ENCODE measurements around the gene FGD3.

Gene FGD3

GRCh38 chr9:93059715-93060578 lies 112.6 kb downstream of the FGD3 start:
- no peak for TF ChIP-seq POLR2A (IDR thresholded peaks at IDR 0.05; ENCODE audit: low read depth, low read length)
- FAIRE-seq: no peak
- DNase-seq (ENCODE audit: insufficient read length, low spot score): no peak

- no peak for TF ChIP-seq POLR2A (IDR thresholded peaks at IDR 0.05; ENCODE audit: low read depth, low read length)
- peak; percentile 85 for DNase-seq (ENCODE audit: insufficient read length, low spot score)
- FAIRE-seq: peak; percentile 74
These were observed 113.5 kb downstream of the FGD3 start for GRCh38 chr9:93060746-93061259.

DNA sequence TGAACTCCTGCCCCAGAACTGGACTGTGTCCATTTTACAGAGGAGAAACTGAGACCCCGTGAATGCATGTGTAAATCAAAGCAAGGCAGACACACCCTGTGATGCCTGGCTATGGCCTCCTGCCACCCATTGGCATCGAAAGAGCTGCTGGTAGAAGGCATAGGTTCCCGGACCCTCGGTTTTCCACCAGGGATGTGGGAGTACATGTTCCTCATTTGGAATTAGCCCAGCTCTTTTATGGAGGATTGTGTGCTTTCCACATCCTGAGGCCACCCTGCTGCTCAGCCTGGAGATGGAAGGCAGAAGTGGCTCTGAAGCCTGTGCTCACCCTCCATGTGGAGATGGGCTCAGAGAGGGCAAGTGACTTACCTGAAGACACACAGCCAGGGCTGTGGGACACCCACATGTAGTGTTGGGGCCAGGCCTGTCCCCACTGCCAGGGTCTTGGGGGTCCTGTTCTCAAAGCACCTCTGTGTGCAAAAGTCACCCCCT lies 114.0 kb downstream of the FGD3 start:
- no peak for TF ChIP-seq POLR2A (IDR thresholded peaks at IDR 0.05; ENCODE audit: low read depth, low read length)
- DNase-seq (ENCODE audit: insufficient read length, low spot score) (no peak), FAIRE-seq (no peak)

GRCh38 chr9:93061791-93062763 lies 114.8 kb downstream of the FGD3 start:
- TF ChIP-seq POLR2A (IDR thresholded peaks at IDR 0.05; ENCODE audit: low read depth, low read length): no peak
- DNase-seq (ENCODE audit: insufficient read length, low spot score): no peak
- no peak for FAIRE-seq

- DNase-seq (ENCODE audit: insufficient read length, low spot score) (no peak), FAIRE-seq (no peak)
- no peak for TF ChIP-seq POLR2A (IDR thresholded peaks at IDR 0.05; ENCODE audit: low read depth, low read length)
These were observed 117.2 kb downstream of the FGD3 start for GRCh38 chr9:93064392-93065134.

- no peak for TF ChIP-seq POLR2A (IDR thresholded peaks at IDR 0.05; ENCODE audit: low read depth, low read length)
- DNase-seq (ENCODE audit: insufficient read length, low spot score) (no peak), FAIRE-seq (no peak)
These were observed 117.9 kb downstream of the FGD3 start for GRCh38 chr9:93065135-93065720.

GRCh38 chr9:93066978-93067603 lies 119.8 kb downstream of the FGD3 start:
- FAIRE-seq (no peak), DNase-seq (ENCODE audit: insufficient read length, low spot score) (no peak)
- no peak for TF ChIP-seq POLR2A (IDR thresholded peaks at IDR 0.05; ENCODE audit: low read depth, low read length)

DNA sequence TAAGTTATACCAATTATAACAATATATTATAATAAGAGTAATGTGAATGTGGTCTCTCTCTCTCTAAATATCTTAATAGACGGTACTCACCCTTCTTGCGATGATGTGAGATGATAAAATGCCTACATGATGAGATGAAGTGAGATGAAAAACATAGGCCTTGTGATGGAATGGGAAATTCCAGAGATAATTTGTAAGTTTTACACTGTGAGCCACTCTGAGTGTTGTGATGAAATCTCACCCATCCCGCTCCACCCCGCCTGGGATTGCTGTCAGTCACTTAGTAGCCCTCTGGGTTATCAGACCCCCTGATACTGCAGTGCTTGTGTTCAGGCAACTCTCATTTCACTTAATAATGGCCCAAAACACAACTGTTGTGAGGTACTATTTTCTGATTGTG lies 121.6 kb downstream of the FGD3 start:
- no peak for DNase-seq (ENCODE audit: insufficient read length, low spot score)
- no peak for TF ChIP-seq POLR2A (IDR thresholded peaks at IDR 0.05; ENCODE audit: low read depth, low read length)
- no peak for FAIRE-seq

DNA sequence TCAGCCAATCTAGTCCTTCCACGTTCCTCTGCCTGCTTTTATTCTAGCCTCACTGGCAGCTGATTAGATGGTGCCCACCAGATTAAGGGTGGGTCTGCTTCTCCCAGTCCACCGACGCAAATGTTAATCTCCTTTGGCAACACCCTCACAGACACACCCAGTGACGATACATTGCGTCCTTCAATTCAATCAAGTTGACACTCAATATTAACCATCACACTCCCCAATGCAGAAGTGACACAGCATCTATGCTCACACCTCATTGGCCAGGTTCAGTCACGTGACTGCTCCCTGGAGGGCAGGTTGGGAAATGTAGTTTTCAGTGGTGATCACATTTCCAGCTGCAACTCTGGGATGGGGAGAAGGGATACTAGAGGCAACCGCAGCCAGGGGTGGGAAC lies 124.1 kb downstream of the FGD3 start:
- DNase-seq (ENCODE audit: insufficient read length, low spot score): peak; percentile 47

GRCh38 chr9:93072383-93072795 lies 125.1 kb downstream of the FGD3 start:
- no peak for TF ChIP-seq POLR2A (IDR thresholded peaks at IDR 0.05; ENCODE audit: low read depth, low read length)
- no peak for FAIRE-seq
- DNase-seq (ENCODE audit: insufficient read length, low spot score): no peak

More for the DNA sequence above, 124.1 kb downstream of the FGD3 start:
- FAIRE-seq: no peak
- TF ChIP-seq POLR2A (IDR thresholded peaks at IDR 0.05; ENCODE audit: low read depth, low read length): no peak

GRCh38 chr9:93076101-93076791 lies 128.9 kb downstream of the FGD3 start:
- no peak for FAIRE-seq
- TF ChIP-seq POLR2A (IDR thresholded peaks at IDR 0.05; ENCODE audit: low read depth, low read length): no peak
- no peak for DNase-seq (ENCODE audit: insufficient read length, low spot score)

DNA sequence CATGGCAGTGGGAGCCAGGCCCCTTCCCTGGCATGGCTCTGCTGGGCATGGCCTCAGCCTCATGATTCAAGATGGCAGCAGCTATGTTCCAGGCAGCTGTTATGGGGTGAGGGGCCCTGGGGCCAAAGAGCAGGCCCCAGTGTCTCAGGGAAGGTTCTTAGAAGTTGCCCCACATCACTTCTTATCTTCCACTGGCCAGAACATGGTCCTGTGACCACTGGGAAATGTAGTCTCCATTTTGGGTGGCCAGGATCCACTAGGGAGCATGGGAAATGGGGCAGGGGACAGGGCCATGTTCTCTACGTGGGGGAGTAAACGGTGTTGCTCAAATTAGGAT lies 129.4 kb downstream of the FGD3 start:
- no peak for TF ChIP-seq POLR2A (IDR thresholded peaks at IDR 0.05; ENCODE audit: low read depth, low read length)
- DNase-seq (ENCODE audit: insufficient read length, low spot score): no peak
- no peak for FAIRE-seq

Measured in H54 (cell line).